Esophagus (tissue), 2 donors: ENCODE results near the gene FHIT. TPM values are rescaled to one million over a fixed set of nuclear protein-coding genes. Genes with fewer than 3 reads are reported as not detected.

ENCODE experiments used
- H3K27ac ChIP-seq, 2 donors: one replicate each; pipeline ENCODE4 v1.5.1; 2013; ENCODE audit warnings: low read depth in 2 of 2, mild to moderate bottlenecking in 2 of 2, inconsistent platforms in 1 of 2, low read length in 1 of 2, moderate library complexity in 1 of 2
- H3K27me3 ChIP-seq, 2 donors: one replicate each; pipeline ENCODE4 v1.6.1; 2013; ENCODE audit warnings: low read length in 2 of 2, control low read depth in 1 of 2, mild to moderate bottlenecking in 1 of 2; ENCODE audit not compliant: insufficient read depth in 2 of 2, control insufficient read depth in 1 of 2
- H3K36me3 ChIP-seq, 2 donors: one replicate each; pipeline ENCODE4 v1.6.1; 2013; ENCODE audit warnings: low read length in 1 of 2; ENCODE audit not compliant: control insufficient read depth in 2 of 2, insufficient read depth in 2 of 2
- H3K4me1 ChIP-seq, 2 donors: one replicate each; pipeline ENCODE4 v1.6.1; 2013; ENCODE audit warnings: low read length in 1 of 2; ENCODE audit not compliant: control insufficient read depth in 2 of 2, insufficient read depth in 2 of 2
- H3K4me3 ChIP-seq, 2 donors: one replicate each; pipeline ENCODE4 v1.5.1; 2013; ENCODE audit warnings: low read length in 2 of 2, mild to moderate bottlenecking in 2 of 2, low read depth in 1 of 2, moderate library complexity in 1 of 2
- H3K9me3 ChIP-seq, 2 donors: one replicate each; pipeline ENCODE4 v1.6.1; 2013; ENCODE audit warnings: mild to moderate bottlenecking in 2 of 2, low read depth in 1 of 2, low read length in 1 of 2, moderate library complexity in 1 of 2; ENCODE audit not compliant: control insufficient read depth in 2 of 2, insufficient read depth in 1 of 2
- WGBS, 2 donors: extraction: QIAGEN DNeasy Blood & Tissue Kit; methylation state at CpG; one replicate each; pipeline ENCODE4 v1.1.7; 2013; 5-methylcytosine and 5-hydroxymethylcytosine counted together
- polyA plus RNA-seq, 2 donors: library from polyadenylated mRNA; stranded (reverse); fragments of 200-250 nt; gene quantifications; one replicate each; pipeline ENCODE4 v1.2.3, GENCODE V29; 2013
- donor health status: healthy with polysubstance abuse.
- donor health status: Bipolar disorder and iron deficiency.

Gene FHIT
- polyA plus RNA-seq, 2 donors, result 3.4 to 5.0 TPM

GRCh38 chr3:60330107-60330506 is 921.1 kb downstream of the FHIT start:
- Histone ChIP-seq H3K27ac (no peak overlapping the region), H3K27me3 (peaks cover 0 to 2% of the 10 kb centered on the region in 2 donors), H3K4me1 (no peaks in the 10 kb centered on the region), H3K4me3 (no peak overlapping the region), H3K36me3 (no peaks in the 10 kb centered on the region), H3K9me3 (no peaks in the 10 kb centered on the region)
- WGBS, 2 donors, result 73 to 79% methylated on average over 6 of the region's 6 CpGs

DNA sequence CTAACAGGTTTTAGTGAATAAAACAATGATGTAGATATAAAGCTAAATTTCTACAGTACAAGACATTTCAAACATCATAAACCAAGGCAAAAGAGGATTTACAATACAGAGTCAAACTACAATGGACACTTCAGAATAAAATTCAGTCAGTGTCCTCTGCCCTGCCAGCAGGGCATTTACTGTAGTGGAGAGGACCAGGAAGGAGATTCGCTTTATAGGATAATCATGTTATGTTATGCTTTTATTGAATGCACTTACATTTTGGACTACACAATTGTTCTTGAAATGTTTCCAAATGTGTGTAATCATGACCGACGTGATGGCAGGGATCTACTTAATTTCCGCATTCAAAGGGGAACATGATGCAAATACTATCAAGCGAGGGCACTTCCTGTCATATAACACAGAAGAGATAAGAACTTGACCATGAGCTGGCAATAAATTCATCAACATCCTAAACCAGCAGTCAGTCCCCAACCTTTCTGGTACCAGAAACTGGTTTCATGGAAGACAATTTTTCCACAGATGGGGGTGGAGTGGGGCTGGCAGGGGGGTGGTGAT is 925.6 kb downstream of the FHIT start:
- WGBS, 2 donors, result 68 to 72% methylated on average over 5 of the region's 5 CpGs
- H3K4me3 ChIP-seq, result no peak overlapping the region
- H3K27me3 ChIP-seq, result peaks cover 0 to 2% of the 10 kb centered on the region in 2 donors

GRCh38 chr3:60323651-60324050 is 927.6 kb downstream of the FHIT start:
- Histone ChIP-seq H3K36me3 (no peaks in the 10 kb centered on the region), H3K9me3 (no peaks in the 10 kb centered on the region), H3K4me3 (no peak overlapping the region), H3K27ac (no peak overlapping the region), H3K27me3 (peaks cover 0 to 2% of the 10 kb centered on the region in 2 donors), H3K4me1 (no peaks in the 10 kb centered on the region)
- 64 to 75% methylated on average over 3 of the region's 3 CpGs for WGBS, 2 donors

More for the DNA sequence above, 925.6 kb downstream of the FHIT start:
- Histone ChIP-seq H3K4me1 (no peaks in the 10 kb centered on the region), H3K27ac (no peak overlapping the region), H3K9me3 (no peaks in the 10 kb centered on the region), H3K36me3 (no peaks in the 10 kb centered on the region)

- Histone ChIP-seq H3K27me3 (peaks cover 0 to 2% of the 10 kb centered on the region in 2 donors), H3K36me3 (no peaks in the 10 kb centered on the region), H3K27ac (no peak overlapping the region), H3K4me1 (no peaks in the 10 kb centered on the region), H3K9me3 (no peaks in the 10 kb centered on the region), H3K4me3 (no peak overlapping the region)
- WGBS, 2 donors, result 93% methylated on average over 7 of the region's 7 CpGs
Measured at GRCh38 chr3:60323180-60323579, 928.1 kb downstream of the FHIT start.

DNA sequence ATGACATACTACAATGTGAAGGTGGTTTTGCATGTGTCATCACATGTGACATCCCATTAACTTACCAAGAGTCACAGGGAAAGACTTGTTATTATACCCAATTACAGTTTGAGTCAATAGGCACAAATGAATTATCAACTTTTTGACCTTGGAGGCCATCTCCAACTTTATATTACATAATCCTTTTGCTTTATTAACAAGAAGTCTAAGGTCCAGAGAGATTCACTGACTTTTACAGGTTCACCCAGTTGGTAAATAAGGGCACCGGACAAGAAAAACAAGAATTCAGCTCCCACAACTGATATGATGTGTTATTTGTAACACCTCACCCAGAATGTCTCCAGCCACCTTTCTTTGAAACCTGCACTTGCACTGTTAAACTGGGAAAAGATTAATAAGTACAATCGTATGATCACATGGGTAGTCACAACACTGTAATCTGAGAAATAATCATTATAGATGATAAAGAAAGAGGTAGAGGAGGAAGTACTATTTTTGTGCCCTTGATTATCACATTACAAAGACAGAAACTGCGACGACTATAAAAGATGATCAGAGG is 928.9 kb downstream of the FHIT start:
- Histone ChIP-seq H3K4me1 (no peaks in the 10 kb centered on the region), H3K27me3 (peaks cover 0 to 2% of the 10 kb centered on the region in 2 donors), H3K27ac (no peak overlapping the region), H3K36me3 (no peaks in the 10 kb centered on the region), H3K9me3 (no peaks in the 10 kb centered on the region), H3K4me3 (no peak overlapping the region)
- 67 to 69% methylated on average over 4 of the region's 4 CpGs for WGBS, 2 donors

- no peaks in the 10 kb centered on the region for H3K4me1 ChIP-seq
- H3K9me3 ChIP-seq, result no peaks in the 10 kb centered on the region
- H3K27ac ChIP-seq, result no peak overlapping the region
- no peaks in the 10 kb centered on the region for H3K27me3 ChIP-seq
- H3K36me3 ChIP-seq, result no peaks in the 10 kb centered on the region
- no peak overlapping the region for H3K4me3 ChIP-seq
- WGBS, 2 donors, result 84 to 94% methylated on average over 9 of the region's 9 CpGs
Measured at GRCh38 chr3:60319179-60319858, 931.9 kb downstream of the FHIT start.

GRCh38 chr3:60316121-60316797 is 935.0 kb downstream of the FHIT start:
- Histone ChIP-seq H3K9me3 (no peaks in the 10 kb centered on the region), H3K27ac (no peak overlapping the region), H3K27me3 (no peaks in the 10 kb centered on the region), H3K36me3 (no peaks in the 10 kb centered on the region), H3K4me3 (no peak overlapping the region), H3K4me1 (no peaks in the 10 kb centered on the region)

- Histone ChIP-seq H3K4me3 (no peak overlapping the region), H3K4me1 (no peaks in the 10 kb centered on the region), H3K9me3 (no peaks in the 10 kb centered on the region), H3K27me3 (no peaks in the 10 kb centered on the region), H3K27ac (no peak overlapping the region), H3K36me3 (no peaks in the 10 kb centered on the region)
- 60 to 74% methylated on average over 6 of the region's 6 CpGs for WGBS, 2 donors
Measured at GRCh38 chr3:60313951-60314461, 937.2 kb downstream of the FHIT start.

DNA sequence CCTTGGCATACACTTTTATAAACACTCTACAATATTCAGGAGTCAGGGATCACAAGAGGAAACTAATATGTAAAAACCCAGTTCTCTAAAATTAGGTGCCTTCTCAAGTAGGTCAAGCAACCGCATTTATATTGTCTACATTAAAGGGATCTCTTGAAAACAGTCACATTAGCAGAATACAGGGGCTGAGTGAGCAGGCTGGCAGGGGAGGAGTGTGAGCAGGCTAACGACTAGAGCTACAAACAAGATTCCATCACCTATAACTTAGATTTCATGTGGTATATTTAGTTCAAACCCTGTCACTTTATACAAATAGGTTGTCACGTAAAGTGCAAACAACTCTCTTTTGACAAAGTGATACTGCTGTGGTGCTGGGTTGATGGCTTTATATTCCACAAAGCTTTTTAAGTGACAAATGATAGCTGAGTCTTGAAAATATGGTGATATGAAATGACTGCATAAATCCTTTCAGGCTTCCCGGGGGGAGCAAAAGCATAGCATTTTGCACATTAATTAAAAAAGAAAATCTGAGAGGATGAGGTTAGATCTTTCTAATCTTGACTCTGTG is 937.9 kb downstream of the FHIT start:
- Histone ChIP-seq H3K4me1 (no peaks in the 10 kb centered on the region), H3K36me3 (no peaks in the 10 kb centered on the region), H3K4me3 (no peak overlapping the region), H3K27ac (no peak overlapping the region), H3K27me3 (no peaks in the 10 kb centered on the region), H3K9me3 (no peaks in the 10 kb centered on the region)
- 54 to 61% methylated on average over 4 of the region's 4 CpGs for WGBS, 2 donors
